Measurements from ENCODE around the gene PRSS36. TPM values are rescaled to one million over a fixed set of nuclear protein-coding genes. Genes with fewer than 3 reads are reported as not detected.

The PRSS36 gene
- total RNA-seq, 1 experiment from 2014 or later = 0.23 TPM

- Histone ChIP-seq H3K4me3 (ENCODE audit: low read depth in 2 of 2, low read length in 2 of 2) (no peak overlapping the region), H3K4me1 (ENCODE audit: control insufficient read depth, insufficient read depth, low read length) (no peaks in the 10 kb centered on the region), H3K9me3 (ENCODE audit: control insufficient read depth, insufficient read depth, low read depth, low read length) (no peaks in the 10 kb centered on the region), H3K36me3 (ENCODE audit: control insufficient read depth, insufficient read depth, low read length) (no peaks in the 10 kb centered on the region), H3K27me3 (ENCODE audit: control insufficient read depth, insufficient read depth, low read length) (no peaks in the 10 kb centered on the region), H3K27ac (ENCODE audit: low read length) (no peak overlapping the region)
- intact Hi-C loops (cut with micrococcal nuclease; ENCODE audit: unreplicated experiment) = no loop called here
- ChIA-PET POLR2A (no interaction called here), CTCF (interaction anchor here (1.2 kb wide), 1 partner anchor 9 kb away, joined by 5 read pairs; no protein-coding TSS in a partner anchor)
- in situ Hi-C loops (cut with HindIII; ENCODE audit: low pct_unique_long_range_greater_than_20kb, low sequenced_read_pairs) = no loop called here
- DNase-seq (ENCODE audit: low read depth, low spot score) (no peak), ATAC-seq (no peak)
- no peak for TF ChIP-seq SIN3A (IDR thresholded peaks at IDR 0.05; ENCODE audit: borderline replicate concordance, insufficient read depth, low read depth, low read length)
- no peak for TF ChIP-seq TCF7L2 (IDR thresholded peaks at IDR 0.05; ENCODE audit: low read depth, low read length)
- no peak for TF ChIP-seq CTCF (IDR thresholded peaks at IDR 0.05)
- no peak for TF ChIP-seq POLR2AphosphoS5 (IDR thresholded peaks at IDR 0.05; ENCODE audit: low read depth, low read length)
- TF ChIP-seq REST (IDR thresholded peaks at IDR 0.05; ENCODE audit: insufficient read depth in 1 of 2, low read depth in 2 of 2, low read length in 1 of 2) = no peak
- BruUV-seq (replicated peaks) = no TSS peak
Measured at GRCh38 chr16:31133046-31133501, 16.8 kb downstream of the PRSS36 start.

- Histone ChIP-seq H3K9me3 (ENCODE audit: control insufficient read depth, insufficient read depth, low read depth, low read length) (no peaks in the 10 kb centered on the region), H3K4me1 (ENCODE audit: control insufficient read depth, insufficient read depth, low read length) (no peaks in the 10 kb centered on the region), H3K4me3 (ENCODE audit: low read depth in 2 of 2, low read length in 2 of 2) (no peak overlapping the region), H3K36me3 (ENCODE audit: control insufficient read depth, insufficient read depth, low read length) (no peaks in the 10 kb centered on the region), H3K27ac (ENCODE audit: low read length) (no peak overlapping the region), H3K27me3 (ENCODE audit: control insufficient read depth, insufficient read depth, low read length) (no peaks in the 10 kb centered on the region)
- DNase-seq (ENCODE audit: low read depth, low spot score) (no peak), ATAC-seq (no peak)
- POLR2A ChIA-PET = no interaction called here
- CTCF ChIA-PET = interaction anchor here (1.2 to 1.5 kb wide), 2 partner anchors 10 kb away, joined by 3 to 5 read pairs; no protein-coding TSS in a partner anchor
- intact Hi-C loops (cut with micrococcal nuclease; ENCODE audit: unreplicated experiment) (no loop called here), in situ Hi-C loops (cut with HindIII; ENCODE audit: low pct_unique_long_range_greater_than_20kb, low sequenced_read_pairs) (no loop called here)
- BruUV-seq (replicated peaks) = no TSS peak
- TF ChIP-seq REST (IDR thresholded peaks at IDR 0.05; ENCODE audit: insufficient read depth in 1 of 2, low read depth in 2 of 2, low read length in 1 of 2) (no peak), POLR2AphosphoS5 (IDR thresholded peaks at IDR 0.05; ENCODE audit: low read depth, low read length) (no peak), SIN3A (IDR thresholded peaks at IDR 0.05; ENCODE audit: borderline replicate concordance, insufficient read depth, low read depth, low read length) (no peak)
Measured at GRCh38 chr16:31132303-31132979, 17.4 kb downstream of the PRSS36 start.
